Peyer's patch (tissue), 4 donors: Measurements from ENCODE around the gene HBEGF.

ENCODE experiments used
- CTCF ChIP-seq, 6 experiments: fragments of 450-650 bp in 4 of 6; fragments of 200-600 bp in 2 of 6; sonication (generic) in 1 of 6; IDR thresholded peaks; one replicate each; pipeline ENCODE4 v1.5.1; 2017 to 2019; ENCODE audit warnings: antibody characterized with exemption in 6 of 6, mild to moderate bottlenecking in 3 of 6, moderate library complexity in 1 of 6
- POLR2A ChIP-seq, 2 donors: fragments of 450-650 bp; IDR thresholded peaks; one replicate each; pipeline ENCODE4 v1.5.1; 2017; ENCODE audit warnings: antibody characterized with exemption in 2 of 2, mild to moderate bottlenecking in 2 of 2, moderate library complexity in 2 of 2

GRCh38 chr5:140328036-140328764, 18.2 kb downstream of the HBEGF start:
- TF ChIP-seq CTCF (IDR thresholded peaks at IDR 0.05) (no peak), POLR2A (IDR thresholded peaks at IDR 0.05) (no peak)
